Calu3 (cell line): Measurements from ENCODE around the gene EHBP1L1. TPM values are rescaled to one million over a fixed set of nuclear protein-coding genes. Genes with fewer than 3 reads are reported as not detected.
A peak's percentile ranks its signal among the peaks of the same experiment; 100 is the strongest.

Source experiments
- BruUV-seq: library from RNA; stranded (reverse); fragments of 400-500 nt; replicated peaks from 2 replicates; lab custom pipeline; 2021; lab: Mats Ljungman, UMichigan
- CTCF ChIA-PET: fragments of 300-600 bp; sonication (Branson Sonifier 250); formaldehyde crosslinking; loops from one replicate; lab custom pipeline; 2022; ENCODE audit warnings: antibody characterized with exemption; lab: Charles Lee
- DNase-seq: peaks from one replicate; pipeline ENCODE4 v3.0.0; 2022
- H3K27ac Mint-ChIP-seq: one replicate; pipeline ENCODE4 v1.8.0; 2022; ENCODE audit warnings: mixed read lengths; ENCODE audit not compliant: unreplicated experiment
- H3K27me3 Mint-ChIP-seq: one replicate; pipeline ENCODE4 v1.8.0; 2022; ENCODE audit warnings: mixed read lengths; ENCODE audit not compliant: unreplicated experiment
- H3K36me3 Mint-ChIP-seq: one replicate; pipeline ENCODE4 v1.8.0; 2022; ENCODE audit warnings: mild to moderate bottlenecking, moderate library complexity, mixed read lengths; ENCODE audit not compliant: insufficient read depth, unreplicated experiment
- H3K4me1 Mint-ChIP-seq: one replicate; pipeline ENCODE4 v1.8.0; 2022; ENCODE audit warnings: mild to moderate bottlenecking, low read depth, mixed read lengths; ENCODE audit not compliant: unreplicated experiment
- H3K4me3 Mint-ChIP-seq: one replicate; pipeline ENCODE4 v1.8.0; 2022; ENCODE audit warnings: mild to moderate bottlenecking, low read depth, moderate library complexity, mixed read lengths; ENCODE audit not compliant: unreplicated experiment
- H3K9me3 Mint-ChIP-seq: one replicate; pipeline ENCODE4 v1.8.0; 2022; ENCODE audit warnings: low read depth, mixed read lengths; ENCODE audit not compliant: unreplicated experiment
- CTCF ChIP-seq: fragments of 200-600 bp; IDR thresholded peaks from one replicate; pipeline ENCODE4 v1.8.0; 2022; ENCODE audit warnings: antibody characterized with exemption; ENCODE audit not compliant: unreplicated experiment
- intact Hi-C: fragments of 100-400 bp; cut with micrococcal nuclease; formaldehyde crosslinking; loops from one replicate; pipeline ENCODE4 v1.10.0; 2022; ENCODE audit not compliant: unreplicated experiment
- total RNA-seq: library from RNA; stranded (reverse); gene quantifications from 2 replicates; pipeline ENCODE4 v1.2.3, GENCODE V29; 2022

Gene EHBP1L1
- total RNA-seq, 1 experiment from 2014 or later = 73.7 TPM

GRCh38 chr11:65579291-65579690 lies 3.4 kb downstream of the EHBP1L1 start:
- DNase-seq = no peak
- peaks cover 14% of the 10 kb centered on the region for H3K4me1 Mint-ChIP-seq
- TF ChIP-seq CTCF = no peak
- BruUV-seq = no TSS peak
- CTCF ChIA-PET = no interaction called here
- no peak overlapping the region for H3K4me3 Mint-ChIP-seq
- H3K9me3 Mint-ChIP-seq = no peaks in the 10 kb centered on the region
- H3K27me3 Mint-ChIP-seq = no peaks in the 10 kb centered on the region
- H3K27ac Mint-ChIP-seq = no peak overlapping the region
- intact Hi-C loops = no loop called here
- H3K36me3 Mint-ChIP-seq = peaks cover 78% of the 10 kb centered on the region

- H3K27ac Mint-ChIP-seq = peak overlapping the region; percentile 12
- no peak overlapping the region for H3K4me3 Mint-ChIP-seq
- peaks cover 74% of the 10 kb centered on the region for H3K36me3 Mint-ChIP-seq
- H3K9me3 Mint-ChIP-seq = no peaks in the 10 kb centered on the region
- no peak for DNase-seq
- no peak for TF ChIP-seq CTCF
- CTCF ChIA-PET = interaction anchor here (0.6 kb wide), 1 partner anchor 482 kb away, joined by 3 read pairs; no protein-coding TSS in a partner anchor
- H3K4me1 Mint-ChIP-seq = peaks cover 14% of the 10 kb centered on the region
- no TSS peak for BruUV-seq
- no peaks in the 10 kb centered on the region for H3K27me3 Mint-ChIP-seq
- intact Hi-C loops = no loop called here
Measured at GRCh38 chr11:65580031-65580692, 4.3 kb downstream of the EHBP1L1 start.

GRCh38 chr11:65580756-65581155 lies 4.9 kb downstream of the EHBP1L1 start:
- H3K36me3 Mint-ChIP-seq = peaks cover 68% of the 10 kb centered on the region
- intact Hi-C loops = no loop called here
- no peak overlapping the region for H3K4me3 Mint-ChIP-seq
- no peaks in the 10 kb centered on the region for H3K27me3 Mint-ChIP-seq
- H3K27ac Mint-ChIP-seq = peak overlapping the region; percentile 12
- DNase-seq = no peak
- no peak for TF ChIP-seq CTCF
- peaks cover 14% of the 10 kb centered on the region for H3K4me1 Mint-ChIP-seq
- BruUV-seq = no TSS peak
- CTCF ChIA-PET = interaction anchor here (0.6 kb wide), 1 partner anchor 482 kb away, joined by 3 read pairs; no protein-coding TSS in a partner anchor
- H3K9me3 Mint-ChIP-seq = no peaks in the 10 kb centered on the region

- CTCF ChIA-PET = no interaction called here
- intact Hi-C loops = no loop called here
- Mint-ChIP-seq H3K36me3 (peaks cover 57% of the 10 kb centered on the region), H3K4me3 (no peak overlapping the region), H3K27me3 (no peaks in the 10 kb centered on the region), H3K9me3 (no peaks in the 10 kb centered on the region), H3K27ac (no peak overlapping the region), H3K4me1 (peaks cover 14% of the 10 kb centered on the region)
- no TSS peak for BruUV-seq
- DNase-seq = no peak
- TF ChIP-seq CTCF = no peak
Measured at GRCh38 chr11:65581928-65582327, 6.1 kb downstream of the EHBP1L1 start.
